Measurements from ENCODE around the gene GPR75. TPM values are rescaled to one million over a fixed set of nuclear protein-coding genes. Genes with fewer than 3 reads are reported as not detected.
"Not testable (repeated sequence)": the region's sequence is repeated elsewhere in the genome, so short reads cannot be mapped to it uniquely, and the experiment has no call there.

GPR75 gene
- total and polyA plus RNA-seq, 2 experiments from 2014 or later: 0.34 to 4.1 TPM

DNA sequence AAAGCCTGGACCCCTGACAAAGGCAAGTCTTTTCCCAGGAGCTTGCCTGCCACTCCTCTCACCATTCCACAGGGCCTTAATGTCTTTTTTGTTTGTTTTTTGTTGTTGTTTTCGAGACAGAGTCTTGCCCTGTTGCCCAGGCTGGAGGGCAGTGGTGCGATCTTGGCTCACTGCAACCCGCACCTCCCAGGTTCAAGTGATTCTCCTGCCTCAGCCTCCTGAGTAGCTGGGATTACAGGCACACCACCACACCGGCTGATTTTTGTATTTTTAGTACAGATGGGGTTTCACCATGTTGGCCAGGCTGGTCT, 29.8 kb downstream of the GPR75 start:
- not testable (repeated sequence) for H3K4me2 ChIP-seq; H3K9me2 ChIP-seq (ENCODE audit: insufficient read depth); H3K4me3 ChIP-seq; ATAC-seq; H3K36me3 ChIP-seq (ENCODE audit: insufficient read depth); H4K20me1 ChIP-seq (replicated peaks; ENCODE audit: insufficient read depth); H3F3A ChIP-seq (replicated peaks; ENCODE audit: low read depth); H3K27me3 Mint-ChIP-seq (ENCODE audit: insufficient read depth, low read depth, poor library complexity); H3K27ac ChIP-seq (ENCODE audit: low read depth); H3K9me3 Mint-ChIP-seq; H3K36me3 Mint-ChIP-seq (ENCODE audit: low read depth); H2AFZ ChIP-seq; H3K4me3 Mint-ChIP-seq; H3K79me2 ChIP-seq (replicated peaks; ENCODE audit: insufficient read depth); DNase-seq (ENCODE audit: low spot score); H3K27me3 ChIP-seq (ENCODE audit: insufficient read depth); H3K27ac Mint-ChIP-seq
- peaks cover 20% of the 10 kb centered on the region for H3K4me1 ChIP-seq (ENCODE audit: insufficient read depth)
- peaks cover 29% of the 10 kb centered on the region for H3K4me1 Mint-ChIP-seq

DNA sequence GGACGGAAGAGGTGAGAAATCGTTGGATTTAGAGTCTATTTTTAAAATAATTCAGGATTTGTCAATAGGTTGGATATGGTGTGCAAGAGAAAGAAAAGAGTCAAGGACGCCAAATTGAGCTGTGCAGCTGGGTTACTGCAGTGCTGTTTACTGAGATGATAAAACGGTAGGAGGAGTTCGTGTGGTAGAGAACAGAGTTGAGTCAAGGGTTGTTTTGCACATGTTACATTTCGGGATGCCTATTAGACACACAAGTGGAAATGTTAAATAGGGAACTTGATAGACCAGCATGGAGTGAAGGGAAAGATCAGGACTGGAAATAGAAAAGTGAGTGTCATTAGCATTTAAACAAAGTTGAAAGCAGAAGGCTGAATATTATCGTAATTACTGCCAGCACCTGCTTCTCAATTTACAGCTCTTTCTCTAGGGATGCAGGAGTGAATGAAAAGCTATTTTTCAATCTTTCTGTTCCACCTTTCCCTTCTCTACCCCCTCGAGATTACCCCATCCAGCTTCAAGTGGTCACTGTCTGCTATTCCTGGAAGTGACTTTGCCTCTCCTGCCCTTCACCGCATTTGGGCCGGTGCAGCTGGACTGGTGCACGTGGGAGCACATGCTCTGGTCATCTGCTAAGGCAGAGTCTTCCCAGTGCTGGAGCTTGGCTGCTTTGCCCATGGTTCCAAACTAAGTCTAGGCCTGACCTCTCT, 30.3 kb downstream of the GPR75 start:
- H3K9me2 ChIP-seq (ENCODE audit: insufficient read depth): no peaks in the 10 kb centered on the region
- Mint-ChIP-seq H3K36me3 (ENCODE audit: low read depth) (no peaks in the 10 kb centered on the region), H3K4me3 (no peak overlapping the region), H3K4me1 (peaks cover 29% of the 10 kb centered on the region), H3K27ac (no peak overlapping the region), H3K9me3 (no peaks in the 10 kb centered on the region), H3K27me3 (ENCODE audit: insufficient read depth, low read depth, poor library complexity) (peaks cover 6% of the 10 kb centered on the region)
- no peaks in the 10 kb centered on the region for H3K27me3 ChIP-seq (ENCODE audit: insufficient read depth)
- H3K4me3 ChIP-seq: no peak overlapping the region
- no peaks in the 10 kb centered on the region for H3K79me2 ChIP-seq (replicated peaks; ENCODE audit: insufficient read depth)
- peaks cover 20% of the 10 kb centered on the region for H3K4me1 ChIP-seq (ENCODE audit: insufficient read depth)
- TF ChIP-seq JUNB (IDR thresholded peaks at IDR 0.05; ENCODE audit: unreplicated experiment) (no peak), POLR2AphosphoS5 (IDR thresholded peaks at IDR 0.05; ENCODE audit: low read depth) (no peak)
- TF ChIP-seq, protein P1, sequence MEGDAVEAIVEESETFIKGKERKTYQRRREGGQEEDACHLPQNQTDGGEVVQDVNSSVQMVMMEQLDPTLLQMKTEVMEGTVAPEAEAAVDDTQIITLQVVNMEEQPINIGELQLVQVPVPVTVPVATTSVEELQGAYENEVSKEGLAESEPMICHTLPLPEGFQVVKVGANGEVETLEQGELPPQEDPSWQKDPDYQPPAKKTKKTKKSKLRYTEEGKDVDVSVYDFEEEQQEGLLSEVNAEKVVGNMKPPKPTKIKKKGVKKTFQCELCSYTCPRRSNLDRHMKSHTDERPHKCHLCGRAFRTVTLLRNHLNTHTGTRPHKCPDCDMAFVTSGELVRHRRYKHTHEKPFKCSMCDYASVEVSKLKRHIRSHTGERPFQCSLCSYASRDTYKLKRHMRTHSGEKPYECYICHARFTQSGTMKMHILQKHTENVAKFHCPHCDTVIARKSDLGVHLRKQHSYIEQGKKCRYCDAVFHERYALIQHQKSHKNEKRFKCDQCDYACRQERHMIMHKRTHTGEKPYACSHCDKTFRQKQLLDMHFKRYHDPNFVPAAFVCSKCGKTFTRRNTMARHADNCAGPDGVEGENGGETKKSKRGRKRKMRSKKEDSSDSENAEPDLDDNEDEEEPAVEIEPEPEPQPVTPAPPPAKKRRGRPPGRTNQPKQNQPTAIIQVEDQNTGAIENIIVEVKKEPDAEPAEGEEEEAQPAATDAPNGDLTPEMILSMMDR (conservative IDR thresholded peaks at IDR 0.05; ENCODE audit: low read depth in 2 of 2): no peak
- H3K36me3 ChIP-seq (ENCODE audit: insufficient read depth): no peaks in the 10 kb centered on the region
- ATAC-seq (no peak), DNase-seq (ENCODE audit: low spot score) (no peak)
- H3K27ac ChIP-seq (ENCODE audit: low read depth): no peak overlapping the region
- H2AFZ ChIP-seq: no peak overlapping the region
- H3F3A ChIP-seq (replicated peaks; ENCODE audit: low read depth): no peaks in the 10 kb centered on the region
- no peak overlapping the region for H3K4me2 ChIP-seq
- no peaks in the 10 kb centered on the region for H4K20me1 ChIP-seq (replicated peaks; ENCODE audit: insufficient read depth)

DNA sequence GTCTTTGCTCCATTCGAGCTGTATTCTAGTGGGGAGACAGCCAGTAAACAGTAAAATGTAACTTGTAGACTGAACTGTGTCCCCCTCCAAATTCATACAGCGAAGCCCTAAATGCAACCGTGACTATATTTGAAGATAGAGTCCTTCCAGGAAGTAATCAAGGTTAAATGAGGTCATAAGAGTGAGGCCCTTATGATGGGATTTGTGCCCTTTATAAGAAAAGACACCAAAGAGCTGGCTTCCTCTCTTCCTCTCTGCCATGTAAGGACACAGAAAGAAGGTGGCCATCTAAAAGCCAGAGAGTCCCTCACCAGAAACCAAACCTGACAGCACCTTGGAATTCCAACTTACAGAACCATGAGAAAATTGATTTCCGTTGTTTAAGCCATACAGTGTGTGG, 31.4 kb downstream of the GPR75 start:
- no peak overlapping the region for H3K4me3 Mint-ChIP-seq
- H3K27me3 Mint-ChIP-seq (ENCODE audit: insufficient read depth, low read depth, poor library complexity): peaks cover 6% of the 10 kb centered on the region
- no peak for DNase-seq (ENCODE audit: low spot score)
- H3K4me1 Mint-ChIP-seq: peaks cover 29% of the 10 kb centered on the region
- no peak for ATAC-seq
- no peaks in the 10 kb centered on the region for H4K20me1 ChIP-seq (replicated peaks; ENCODE audit: insufficient read depth)
- peaks cover 20% of the 10 kb centered on the region for H3K4me1 ChIP-seq (ENCODE audit: insufficient read depth)
- H3K27ac Mint-ChIP-seq: no peak overlapping the region
- no peak overlapping the region for H2AFZ ChIP-seq
- no peaks in the 10 kb centered on the region for H3K9me3 Mint-ChIP-seq
- no peaks in the 10 kb centered on the region for H3K36me3 Mint-ChIP-seq (ENCODE audit: low read depth)
- no peaks in the 10 kb centered on the region for H3K79me2 ChIP-seq (replicated peaks; ENCODE audit: insufficient read depth)
- no peaks in the 10 kb centered on the region for H3K36me3 ChIP-seq (ENCODE audit: insufficient read depth)
- no peaks in the 10 kb centered on the region for H3K9me2 ChIP-seq (ENCODE audit: insufficient read depth)
- no peak overlapping the region for H3K4me2 ChIP-seq
- H3K4me3 ChIP-seq: no peak overlapping the region
- no peaks in the 10 kb centered on the region for H3F3A ChIP-seq (replicated peaks; ENCODE audit: low read depth)
- H3K27ac ChIP-seq (ENCODE audit: low read depth): no peak overlapping the region
- H3K27me3 ChIP-seq (ENCODE audit: insufficient read depth): no peaks in the 10 kb centered on the region
- TF ChIP-seq, protein P2, sequence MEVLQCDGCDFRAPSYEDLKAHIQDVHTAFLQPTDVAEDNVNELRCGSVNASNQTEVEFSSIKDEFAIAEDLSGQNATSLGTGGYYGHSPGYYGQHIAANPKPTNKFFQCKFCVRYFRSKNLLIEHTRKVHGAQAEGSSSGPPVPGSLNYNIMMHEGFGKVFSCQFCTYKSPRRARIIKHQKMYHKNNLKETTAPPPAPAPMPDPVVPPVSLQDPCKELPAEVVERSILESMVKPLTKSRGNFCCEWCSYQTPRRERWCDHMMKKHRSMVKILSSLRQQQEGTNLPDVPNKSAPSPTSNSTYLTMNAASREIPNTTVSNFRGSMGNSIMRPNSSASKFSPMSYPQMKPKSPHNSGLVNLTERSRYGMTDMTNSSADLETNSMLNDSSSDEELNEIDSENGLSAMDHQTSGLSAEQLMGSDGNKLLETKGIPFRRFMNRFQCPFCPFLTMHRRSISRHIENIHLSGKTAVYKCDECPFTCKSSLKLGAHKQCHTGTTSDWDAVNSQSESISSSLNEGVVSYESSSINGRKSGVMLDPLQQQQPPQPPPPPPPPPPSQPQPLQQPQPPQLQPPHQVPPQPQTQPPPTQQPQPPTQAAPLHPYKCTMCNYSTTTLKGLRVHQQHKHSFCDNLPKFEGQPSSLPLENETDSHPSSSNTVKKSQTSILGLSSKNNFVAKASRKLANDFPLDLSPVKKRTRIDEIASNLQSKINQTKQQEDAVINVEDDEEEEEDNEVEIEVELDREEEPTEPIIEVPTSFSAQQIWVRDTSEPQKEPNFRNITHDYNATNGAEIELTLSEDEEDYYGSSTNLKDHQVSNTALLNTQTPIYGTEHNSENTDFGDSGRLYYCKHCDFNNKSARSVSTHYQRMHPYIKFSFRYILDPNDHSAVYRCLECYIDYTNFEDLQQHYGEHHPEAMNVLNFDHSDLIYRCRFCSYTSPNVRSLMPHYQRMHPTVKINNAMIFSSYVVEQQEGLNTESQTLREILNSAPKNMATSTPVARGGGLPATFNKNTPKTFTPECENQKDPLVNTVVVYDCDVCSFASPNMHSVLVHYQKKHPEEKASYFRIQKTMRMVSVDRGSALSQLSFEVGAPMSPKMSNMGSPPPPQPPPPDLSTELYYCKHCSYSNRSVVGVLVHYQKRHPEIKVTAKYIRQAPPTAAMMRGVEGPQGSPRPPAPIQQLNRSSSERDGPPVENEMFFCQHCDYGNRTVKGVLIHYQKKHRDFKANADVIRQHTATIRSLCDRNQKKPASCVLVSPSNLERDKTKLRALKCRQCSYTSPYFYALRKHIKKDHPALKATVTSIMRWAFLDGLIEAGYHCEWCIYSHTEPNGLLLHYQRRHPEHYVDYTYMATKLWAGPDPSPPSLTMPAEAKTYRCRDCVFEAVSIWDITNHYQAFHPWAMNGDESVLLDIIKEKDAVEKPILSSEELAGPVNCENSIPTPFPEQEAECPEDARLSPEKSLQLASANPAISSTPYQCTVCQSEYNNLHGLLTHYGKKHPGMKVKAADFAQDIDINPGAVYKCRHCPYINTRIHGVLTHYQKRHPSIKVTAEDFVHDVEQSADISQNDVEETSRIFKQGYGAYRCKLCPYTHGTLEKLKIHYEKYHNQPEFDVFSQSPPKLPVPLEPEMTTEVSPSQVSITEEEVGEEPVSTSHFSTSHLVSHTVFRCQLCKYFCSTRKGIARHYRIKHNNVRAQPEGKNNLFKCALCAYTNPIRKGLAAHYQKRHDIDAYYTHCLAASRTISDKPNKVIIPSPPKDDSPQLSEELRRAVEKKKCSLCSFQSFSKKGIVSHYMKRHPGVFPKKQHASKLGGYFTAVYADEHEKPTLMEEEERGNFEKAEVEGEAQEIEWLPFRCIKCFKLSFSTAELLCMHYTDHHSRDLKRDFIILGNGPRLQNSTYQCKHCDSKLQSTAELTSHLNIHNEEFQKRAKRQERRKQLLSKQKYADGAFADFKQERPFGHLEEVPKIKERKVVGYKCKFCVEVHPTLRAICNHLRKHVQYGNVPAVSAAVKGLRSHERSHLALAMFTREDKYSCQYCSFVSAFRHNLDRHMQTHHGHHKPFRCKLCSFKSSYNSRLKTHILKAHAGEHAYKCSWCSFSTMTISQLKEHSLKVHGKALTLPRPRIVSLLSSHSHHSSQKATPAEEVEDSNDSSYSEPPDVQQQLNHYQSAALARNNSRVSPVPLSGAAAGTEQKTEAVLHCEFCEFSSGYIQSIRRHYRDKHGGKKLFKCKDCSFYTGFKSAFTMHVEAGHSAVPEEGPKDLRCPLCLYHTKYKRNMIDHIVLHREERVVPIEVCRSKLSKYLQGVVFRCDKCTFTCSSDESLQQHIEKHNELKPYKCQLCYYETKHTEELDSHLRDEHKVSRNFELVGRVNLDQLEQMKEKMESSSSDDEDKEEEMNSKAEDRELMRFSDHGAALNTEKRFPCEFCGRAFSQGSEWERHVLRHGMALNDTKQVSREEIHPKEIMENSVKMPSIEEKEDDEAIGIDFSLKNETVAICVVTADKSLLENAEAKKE (CRISPR knock-in tag; IDR thresholded peaks at IDR 0.05): no peak
- TF ChIP-seq POLR2AphosphoS5 (IDR thresholded peaks at IDR 0.05; ENCODE audit: low read depth) (no peak), STAT1 (IDR thresholded peaks at IDR 0.05; ENCODE audit: unreplicated experiment) (no peak), EZH2phosphoT487 (IDR thresholded peaks at IDR 0.05; ENCODE audit: unreplicated experiment) (no peak), ZNF114 (CRISPR knock-in tag; IDR thresholded peaks at IDR 0.05) (no peak), CREB1 (CRISPR knock-in tag; IDR thresholded peaks at IDR 0.05; ENCODE audit: low read depth) (no peak)

All from GM23338 (cell line).